Measurements from ENCODE around the gene DLG2.

DNA sequence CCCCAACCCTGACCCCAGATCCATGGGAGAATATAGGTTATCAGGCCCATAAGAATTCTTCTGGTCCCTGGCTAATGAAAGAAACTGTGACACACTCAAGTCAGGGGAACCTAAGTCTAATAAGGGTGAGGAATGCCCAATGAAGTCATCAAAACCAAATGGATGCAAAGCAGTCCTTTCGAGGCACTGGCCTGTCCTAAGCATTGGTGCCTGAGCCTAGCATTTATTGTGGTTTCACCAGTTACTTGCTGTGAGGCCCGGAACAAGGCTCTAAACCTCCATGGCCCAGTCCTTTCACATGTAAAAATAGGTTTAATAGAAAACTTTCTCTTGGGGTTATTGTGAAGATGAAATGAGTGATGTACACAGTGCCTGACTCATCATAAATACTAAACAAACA, 712.6 kb downstream of the DLG2 start:
- TF ChIP-seq, protein P1, sequence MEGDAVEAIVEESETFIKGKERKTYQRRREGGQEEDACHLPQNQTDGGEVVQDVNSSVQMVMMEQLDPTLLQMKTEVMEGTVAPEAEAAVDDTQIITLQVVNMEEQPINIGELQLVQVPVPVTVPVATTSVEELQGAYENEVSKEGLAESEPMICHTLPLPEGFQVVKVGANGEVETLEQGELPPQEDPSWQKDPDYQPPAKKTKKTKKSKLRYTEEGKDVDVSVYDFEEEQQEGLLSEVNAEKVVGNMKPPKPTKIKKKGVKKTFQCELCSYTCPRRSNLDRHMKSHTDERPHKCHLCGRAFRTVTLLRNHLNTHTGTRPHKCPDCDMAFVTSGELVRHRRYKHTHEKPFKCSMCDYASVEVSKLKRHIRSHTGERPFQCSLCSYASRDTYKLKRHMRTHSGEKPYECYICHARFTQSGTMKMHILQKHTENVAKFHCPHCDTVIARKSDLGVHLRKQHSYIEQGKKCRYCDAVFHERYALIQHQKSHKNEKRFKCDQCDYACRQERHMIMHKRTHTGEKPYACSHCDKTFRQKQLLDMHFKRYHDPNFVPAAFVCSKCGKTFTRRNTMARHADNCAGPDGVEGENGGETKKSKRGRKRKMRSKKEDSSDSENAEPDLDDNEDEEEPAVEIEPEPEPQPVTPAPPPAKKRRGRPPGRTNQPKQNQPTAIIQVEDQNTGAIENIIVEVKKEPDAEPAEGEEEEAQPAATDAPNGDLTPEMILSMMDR (IDR thresholded peaks at IDR 0.05; ENCODE audit: control extremely low read depth in 1 of 3, insufficient read depth in 1 of 3, low read depth in 1 of 3, low read length in 3 of 3), result no peak
- TF ChIP-seq POLR2A (IDR thresholded peaks at IDR 0.05; ENCODE audit: control extremely low read depth in 1 of 2, low read depth in 2 of 2, low read length in 2 of 2) (no peak), MAFK (IDR thresholded peaks at IDR 0.05; ENCODE audit: low read depth, low read length) (no peak), SUZ12 (IDR thresholded peaks at IDR 0.05; ENCODE audit: low read length) (no peak), RFX5 (IDR thresholded peaks at IDR 0.05; ENCODE audit: borderline replicate concordance, low read depth, low read length) (no peak), EZH2 (IDR thresholded peaks at IDR 0.05; ENCODE audit: low read depth, low read length, severe bottlenecking) (no peak), JUND (IDR thresholded peaks at IDR 0.05; ENCODE audit: low read length) (no peak), KDM1A (IDR thresholded peaks at IDR 0.05; ENCODE audit: borderline replicate concordance, low read length) (no peak), POLR2AphosphoS5 (IDR thresholded peaks at IDR 0.05; ENCODE audit: low read depth, low read length) (no peak), EP300 (IDR thresholded peaks at IDR 0.05; ENCODE audit: borderline replicate concordance in 1 of 2, low read depth in 2 of 2, low read length in 2 of 2) (no peak), FOSL1 (IDR thresholded peaks at IDR 0.05; ENCODE audit: insufficient read depth, low read depth, low read length) (no peak), TAF1 (IDR thresholded peaks at IDR 0.05; ENCODE audit: low read depth, low read length) (no peak)
- TF ChIP-seq, protein P2, sequence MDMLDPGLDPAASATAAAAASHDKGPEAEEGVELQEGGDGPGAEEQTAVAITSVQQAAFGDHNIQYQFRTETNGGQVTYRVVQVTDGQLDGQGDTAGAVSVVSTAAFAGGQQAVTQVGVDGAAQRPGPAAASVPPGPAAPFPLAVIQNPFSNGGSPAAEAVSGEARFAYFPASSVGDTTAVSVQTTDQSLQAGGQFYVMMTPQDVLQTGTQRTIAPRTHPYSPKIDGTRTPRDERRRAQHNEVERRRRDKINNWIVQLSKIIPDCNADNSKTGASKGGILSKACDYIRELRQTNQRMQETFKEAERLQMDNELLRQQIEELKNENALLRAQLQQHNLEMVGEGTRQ (IDR thresholded peaks at IDR 0.05; ENCODE audit: low read length), result no peak
